IMR-90 (cell line): Measurements from ENCODE around the gene EGFL7. TPM values are rescaled to one million over a fixed set of nuclear protein-coding genes. Genes with fewer than 3 reads are reported as not detected.
A peak's percentile ranks its signal among the peaks of the same experiment; 100 is the strongest.

ENCODE experiments used
- ATAC-seq: fragments of 200-7000 bp; cut with Tn5 transposase; 2 replicates; pipeline ENCODE4 v1.9.1; 2020; ENCODE audit warnings: low read depth, mild to moderate bottlenecking, moderate library complexity
- BruUV-seq: library from RNA; stranded (reverse); fragments of 400-500 nt; replicated peaks from 2 replicates; lab custom pipeline; 2021; lab: Mats Ljungman, UMichigan
- CTCF ChIA-PET: fragments of 300-600 bp; formaldehyde crosslinking; extraction: SDS; loops from one replicate; lab custom pipeline; 2021; ENCODE audit warnings: antibody characterized with exemption; lab: Yijun Ruan, JAX
- POLR2A ChIA-PET: fragments of 300-600 bp; sonication (Branson Sonifier 250); formaldehyde crosslinking; loops from one replicate; lab custom pipeline; 2022; ENCODE audit warnings: antibody characterized with exemption; ENCODE audit not compliant: unreplicated experiment; lab: Charles Lee
- DNase-seq: peaks from one replicate; pipeline ENCODE4 v3.0.0; 2013
- H2AFZ ChIP-seq: replicated peaks from 2 replicates; pipeline ENCODE3; 2013; ENCODE audit warnings: low read length, mild to moderate bottlenecking; ENCODE audit not compliant: poor library complexity
- H2AK5ac ChIP-seq: 2 replicates; pipeline ENCODE4 v1.6.1; 2013; ENCODE audit warnings: low read depth, low read length, inconsistent platforms
- H2AK9ac ChIP-seq: replicated peaks from 2 replicates; pipeline ENCODE3; 2013; ENCODE audit warnings: mild to moderate bottlenecking, low read depth, low read length, moderate library complexity; ENCODE audit not compliant: poor library complexity
- H2BK120ac ChIP-seq: 2 replicates; pipeline ENCODE4 v1.6.1; 2013; ENCODE audit warnings: low read depth, low read length, inconsistent platforms
- H2BK15ac ChIP-seq: 3 replicates; pipeline ENCODE4 v1.6.1; 2013; ENCODE audit warnings: low read depth, low read length, inconsistent platforms
- H2BK20ac ChIP-seq: 2 replicates; pipeline ENCODE4 v1.6.1; 2013; ENCODE audit warnings: low read depth, mild to moderate bottlenecking, inconsistent platforms, low read length, moderate library complexity
- H2BK5ac ChIP-seq: 2 replicates; pipeline ENCODE4 v1.6.1; 2013; ENCODE audit warnings: mild to moderate bottlenecking, low read depth, low read length, inconsistent platforms; ENCODE audit not compliant: poor library complexity, severe bottlenecking
- H3K14ac ChIP-seq: replicated peaks from 2 replicates; pipeline ENCODE4 v1.6.1; 2013; ENCODE audit warnings: low read depth, low read length, inconsistent platforms
- H3K18ac ChIP-seq: 2 replicates; pipeline ENCODE4 v1.6.1; 2013; ENCODE audit warnings: low read depth, low read length, control low read depth
- H3K23ac ChIP-seq: 2 replicates; pipeline ENCODE4 v1.6.1; 2013; ENCODE audit warnings: low read depth, low read length, inconsistent platforms
- H3K27ac ChIP-seq: 2 replicates; pipeline ENCODE4 v1.5.1; 2013; ENCODE audit warnings: mild to moderate bottlenecking, control low read depth, low read length; ENCODE audit not compliant: insufficient read depth
- H3K27me3 ChIP-seq: 2 replicates; pipeline ENCODE4 v1.6.1; 2013; ENCODE audit warnings: low read length; ENCODE audit not compliant: control insufficient read depth, insufficient read depth
- H3K36me3 ChIP-seq: 2 replicates; pipeline ENCODE4 v1.6.1; 2013; ENCODE audit warnings: low read length, mixed read lengths; ENCODE audit not compliant: control insufficient read depth, insufficient read depth
- H3K4ac ChIP-seq: 2 replicates; pipeline ENCODE4 v1.6.1; 2013; ENCODE audit warnings: low read depth, low read length, inconsistent platforms
- H3K4me1 ChIP-seq: 2 replicates; pipeline ENCODE4 v1.6.1; 2013; ENCODE audit warnings: low read length, mixed read lengths; ENCODE audit not compliant: control insufficient read depth, insufficient read depth
- H3K4me2 ChIP-seq: 2 replicates; pipeline ENCODE4 v1.6.1; 2013; ENCODE audit warnings: low read depth, mild to moderate bottlenecking, control low read depth, low read length, moderate library complexity
- H3K4me3 ChIP-seq: 2 replicates; pipeline ENCODE4 v1.5.1; 2013; ENCODE audit warnings: low read depth, mild to moderate bottlenecking, control low read depth, low read length, moderate library complexity; ENCODE audit not compliant: insufficient read depth
- H3K56ac ChIP-seq: 2 replicates; pipeline ENCODE4 v1.6.1; 2013; ENCODE audit warnings: low read length, inconsistent platforms; ENCODE audit not compliant: insufficient read depth; ENCODE audit errors: extremely low read depth
- H3K79me1 ChIP-seq, 2 experiments: 2 replicates each; pipeline ENCODE4 v1.6.1; 2013; ENCODE audit warnings: low read length in 2 of 2, inconsistent platforms in 1 of 2, low read depth in 1 of 2
- H3K9ac ChIP-seq: 2 replicates; pipeline ENCODE4 v1.6.1; 2013; ENCODE audit warnings: low read depth, low read length, control low read depth
- H3K9me1 ChIP-seq: 2 replicates; pipeline ENCODE4 v1.6.1; 2013; ENCODE audit warnings: low read length, inconsistent platforms; ENCODE audit not compliant: insufficient read depth
- H3K9me3 ChIP-seq: 2 replicates; pipeline ENCODE4 v1.6.1; 2013; ENCODE audit warnings: low read length; ENCODE audit not compliant: control insufficient read depth, insufficient read depth
- H4K20me1 ChIP-seq: 2 replicates; pipeline ENCODE4 v1.6.1; 2013; ENCODE audit warnings: low read length, inconsistent platforms; ENCODE audit not compliant: insufficient read depth
- H4K5ac ChIP-seq: 2 replicates; pipeline ENCODE4 v1.6.1; 2013; ENCODE audit warnings: mild to moderate bottlenecking, low read depth, low read length, control low read depth
- H4K8ac ChIP-seq, 2 experiments: 2 replicates each; pipeline ENCODE4 v1.6.1; 2013; ENCODE audit warnings: low read depth in 2 of 2, low read length in 2 of 2, control low read depth in 1 of 2, inconsistent platforms in 1 of 2
- H4K91ac ChIP-seq: 2 replicates; pipeline ENCODE4 v1.6.1; 2013; ENCODE audit warnings: low read depth, low read length, inconsistent platforms; ENCODE audit not compliant: insufficient read depth
- CEBPB ChIP-seq: IDR thresholded peaks from 2 replicates; pipeline ENCODE4 v1.6.1; 2012; ENCODE audit warnings: low read depth, low read length, improper control_type of control experiment
- CHD1 ChIP-seq: IDR thresholded peaks from 2 replicates; pipeline ENCODE4 v1.6.1; 2012; ENCODE audit warnings: low read depth, low read length, improper control_type of control experiment
- CTCF ChIP-seq: conservative IDR thresholded peaks from 2 replicates; pipeline ENCODE4 v1.5.1; 2012; ENCODE audit warnings: mild to moderate bottlenecking, low read depth, low read length, improper control_type of control experiment
- ELK1 ChIP-seq: fragments of 150-350 bp; IDR thresholded peaks from 2 replicates; pipeline ENCODE4 v1.6.1; 2016; ENCODE audit warnings: low read depth, mild to moderate bottlenecking, low read length, moderate library complexity, borderline replicate concordance
- FOS ChIP-seq: fragments of 150-350 bp; IDR thresholded peaks from 2 replicates; pipeline ENCODE4 v1.6.1; 2016; ENCODE audit warnings: low read depth, low read length
- MAZ ChIP-seq: IDR thresholded peaks from 2 replicates; pipeline ENCODE4 v1.6.1; 2012; ENCODE audit warnings: low read depth, mild to moderate bottlenecking, low read length, improper control_type of control experiment, moderate library complexity, borderline replicate concordance
- MXI1 ChIP-seq: IDR thresholded peaks from 2 replicates; pipeline ENCODE4 v1.6.1; 2012; ENCODE audit warnings: low read depth, mild to moderate bottlenecking, low read length, moderate library complexity, borderline replicate concordance
- NFE2L2 ChIP-seq: fragments of 150-350 bp; IDR thresholded peaks from 2 replicates; pipeline ENCODE4 v1.6.1; 2016; ENCODE audit warnings: low read depth, mild to moderate bottlenecking, low read length
- POLR2A ChIP-seq: IDR thresholded peaks from 2 replicates; pipeline ENCODE4 v1.6.1; 2012; ENCODE audit warnings: mild to moderate bottlenecking, low read depth, low read length
- RAD21 ChIP-seq: IDR thresholded peaks from 2 replicates; pipeline ENCODE4 v1.6.1; 2012; ENCODE audit warnings: low read length, improper control_type of control experiment
- RCOR1 ChIP-seq: IDR thresholded peaks from 2 replicates; pipeline ENCODE4 v1.6.1; 2012; ENCODE audit warnings: mild to moderate bottlenecking, low read length, improper control_type of control experiment; ENCODE audit not compliant: insufficient replicate concordance
- RFX5 ChIP-seq: IDR thresholded peaks from 2 replicates; pipeline ENCODE4 v1.8.0; 2012; ENCODE audit warnings: low read depth, mild to moderate bottlenecking, low read length, moderate library complexity
- USF2 ChIP-seq: fragments of 150-350 bp; IDR thresholded peaks from 2 replicates; pipeline ENCODE4 v1.6.1; 2017; ENCODE audit warnings: mild to moderate bottlenecking, antibody characterized with exemption, low read length, low read depth
- WGBS, 2 experiments: methylation state at CpG; one replicate each; pipeline versions ENCODE4 v1.1.5 to v1.1.7; 2013; ENCODE audit warnings: missing lambda C conversion rate in 2 of 2; ENCODE audit not compliant: insufficient read length in 1 of 2; ENCODE audit errors: extremely low coverage in 2 of 2; 5-methylcytosine and 5-hydroxymethylcytosine counted together
- dilution Hi-C: fragments of 300-500 bp; cut with HindIII; formaldehyde crosslinking; loops from one replicate; pipeline ENCODE4 v1.14.3; 2018; ENCODE audit warnings: low sequenced_read_pairs; ENCODE audit not compliant: unreplicated experiment
- in situ Hi-C: fragments of 300-500 bp; cut with MboI; formaldehyde crosslinking; loops from 3 replicates; pipeline ENCODE4 v1.14.3; 2019; ENCODE audit warnings: low sequenced_read_pairs, inconsistent platforms, mixed read lengths
- intact Hi-C: fragments of 100-400 bp; cut with micrococcal nuclease; formaldehyde crosslinking; loops from 2 replicates; pipeline ENCODE4 v1.10.0; 2022
- polyA plus RNA-seq, 3 experiments: library from polyadenylated mRNA; depleted of rRNA; stranded (reverse); fragments of >200 nt; gene quantifications; 2 replicates each; pipeline ENCODE4 v1.2.3, GENCODE V29; 2012; ENCODE audit warnings: low replicate concordance in 1 of 3
- total RNA-seq: library from RNA; depleted of rRNA; stranded (reverse); fragments of >200 nt; gene quantifications from 2 replicates; pipeline ENCODE4 v1.2.3, GENCODE V29; 2012

Gene EGFL7
- total and polyA plus RNA-seq, 2 of the 4 experiments (the other 2 are of a cell fraction), result 2.2 to 10.4 TPM

GRCh38 chr9:136666372-136667213 is 3.9 kb downstream of the EGFL7 start:
- Histone ChIP-seq H3K9ac (no peak overlapping the region), H2BK5ac (no peak overlapping the region), H2BK120ac (no peak overlapping the region), H4K5ac (no peak overlapping the region), H3K9me1 (no peaks in the 10 kb centered on the region), H3K4me2 (no peak overlapping the region), H3K4me1 (peaks cover 4% of the 10 kb centered on the region; the same call in 1 of the 2 replicates), H3K23ac (no peak overlapping the region), H3K4me3 (peak overlapping the region; percentile 50), H3K56ac (no peak overlapping the region), H2BK15ac (no peak overlapping the region), H4K91ac (no peak overlapping the region), H3K27me3 (peaks cover 34% of the 10 kb centered on the region; the same call in 1 of the 2 replicates), H3K4ac (no peak overlapping the region), H3K79me1 (no peaks in the 10 kb centered on the region), H2BK20ac (no peak overlapping the region), H3K14ac (no peak overlapping the region), H2AK9ac (no peak overlapping the region), H2AK5ac (no peak overlapping the region), H3K36me3 (no peaks in the 10 kb centered on the region), H3K18ac (no peak overlapping the region), H4K8ac (no peak overlapping the region), H3K9me3 (no peaks in the 10 kb centered on the region), H2AFZ (no peak overlapping the region), H4K20me1 (no peaks in the 10 kb centered on the region; the same call in 1 of the 2 replicates), H3K27ac (no peak overlapping the region)
- in situ Hi-C loops (no loop called here), dilution Hi-C loops (no loop called here), intact Hi-C loops (no loop called here)
- POLR2A ChIA-PET, result no interaction called here
- ATAC-seq (peak; percentile 6; the same call in 1 of the 2 replicates), DNase-seq (no peak)
- no TSS peak for BruUV-seq
- TF ChIP-seq MAZ, result no peak
- no peak for TF ChIP-seq FOS
- TF ChIP-seq POLR2A, result no peak
- no peak for TF ChIP-seq NFE2L2
- TF ChIP-seq RAD21, result no peak
- TF ChIP-seq CTCF, result no peak
- TF ChIP-seq CHD1, result no peak
- no peak for TF ChIP-seq RFX5
- TF ChIP-seq RCOR1, result no peak
- TF ChIP-seq MXI1, result no peak
- no peak for TF ChIP-seq USF2
- TF ChIP-seq CEBPB, result no peak
- no peak for TF ChIP-seq ELK1
- 33% methylated on average over 13 of the region's 35 CpGs; no CpG with 5 or more reads in 1 of the 2 experiments for WGBS, 2 experiments
- CTCF ChIA-PET, result no interaction called here
